ENCODE data around the gene NHSL2.

DNA sequence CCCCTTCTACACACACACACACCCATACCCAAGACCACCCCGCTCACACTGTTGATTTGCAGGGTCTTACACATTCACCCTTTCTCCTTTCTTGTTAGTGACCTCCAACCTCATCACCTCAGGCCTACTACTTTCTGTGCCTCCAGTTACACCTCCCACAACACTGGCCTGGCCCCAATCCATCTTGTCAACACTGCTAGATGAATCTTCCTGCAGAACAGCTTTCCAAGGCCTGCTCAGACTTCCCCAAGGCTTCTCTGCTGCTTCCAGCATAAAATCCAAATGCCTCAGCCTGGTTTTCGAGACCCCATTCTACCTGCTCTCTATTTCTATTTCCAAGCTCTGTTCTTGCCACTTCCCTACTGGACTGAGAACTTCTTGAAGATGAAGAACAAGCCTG lies 79.9 kb downstream of the NHSL2 start:
- TF ChIP-seq CTCF (IDR thresholded peaks at IDR 0.05) (no peak), POLR2A (IDR thresholded peaks at IDR 0.05) (no peak)

Data from lower leg skin (tissue), 3 donors.